ENCODE results near the gene PTGR3.

The PTGR3 gene

GRCh38 chr18:75213611-75214331 lies 4.8 kb upstream of the PTGR3 start:
- Histone ChIP-seq H3K79me1 (ENCODE audit: low read length) (peaks cover 6% of the 10 kb centered on the region), H3K23ac (ENCODE audit: low read length) (no peak overlapping the region), H2AFZ (ENCODE audit: insufficient read depth, low read length, poor library complexity) (no peak overlapping the region), H3K14ac (ENCODE audit: low read length) (no peak overlapping the region), H3K4me2 (ENCODE audit: low read length) (no peak overlapping the region), H2BK5ac (ENCODE audit: low read depth, low read length, poor library complexity) (no peak overlapping the region), H2AK5ac (ENCODE audit: low read length) (no peak overlapping the region), H3K27me3 (ENCODE audit: insufficient read depth, low read length) (peaks cover 9% of the 10 kb centered on the region), H2BK12ac (ENCODE audit: low read length) (no peak overlapping the region), H4K8ac (ENCODE audit: low read depth, low read length) (no peak overlapping the region), H3K27ac (ENCODE audit: low read depth, low read length) (no peak overlapping the region), H3K36me3 (ENCODE audit: control insufficient read depth in 1 of 2, insufficient read depth in 2 of 2, low read length in 2 of 2) (no peaks in the 10 kb centered on the region), H3K4me1 (ENCODE audit: control insufficient read depth in 1 of 2, insufficient read depth in 2 of 2, low read length in 2 of 2) (peaks cover 0 to 4% of the 10 kb centered on the region in 2 experiments), H3K79me2 (ENCODE audit: control insufficient read depth, insufficient read depth, low read length, poor library complexity) (peaks cover 4% of the 10 kb centered on the region), H3K4me3 (ENCODE audit: low read depth, low read length) (no peak overlapping the region), H4K12ac (ENCODE audit: low read depth, low read length) (no peak overlapping the region), H4K91ac (ENCODE audit: low read depth, low read length) (no peak overlapping the region), H3K9me3 (ENCODE audit: insufficient read depth, low read depth, low read length) (no peaks in the 10 kb centered on the region), H2BK120ac (ENCODE audit: insufficient read depth, low read length, poor library complexity) (no peak overlapping the region), H3K4ac (ENCODE audit: low read depth, low read length) (no peak overlapping the region), H3K9ac (ENCODE audit: low read length) (no peak overlapping the region), H3K18ac (ENCODE audit: low read length) (no peak overlapping the region)
- no CpG with 5 or more reads among the region's 5 CpGs for WGBS (ENCODE audit: extremely low coverage, insufficient coverage, insufficient read length)
- DNase-seq, result no peak

DNA sequence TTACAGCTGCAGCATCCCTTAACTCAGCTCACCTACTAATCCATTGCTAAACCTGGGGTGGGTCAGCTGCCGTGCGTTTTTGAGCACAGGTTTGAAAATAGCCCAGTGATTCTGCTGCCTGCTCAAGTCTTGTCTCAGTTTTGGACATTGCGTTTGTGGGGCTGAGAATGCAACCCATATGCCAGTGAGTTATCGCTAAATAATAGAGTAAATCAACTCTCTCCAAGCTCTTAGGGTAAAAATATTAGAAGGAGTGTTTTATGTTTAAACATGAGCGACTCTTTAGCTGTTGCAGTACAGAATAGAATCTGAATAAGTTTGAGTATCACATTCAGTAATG lies 3.8 kb upstream of the PTGR3 start:
- Histone ChIP-seq H3K4me1 (ENCODE audit: control insufficient read depth in 1 of 2, insufficient read depth in 2 of 2, low read length in 2 of 2) (peaks cover 5 to 10% of the 10 kb centered on the region in 2 experiments), H3K23ac (ENCODE audit: low read length) (no peak overlapping the region), H2BK12ac (ENCODE audit: low read length) (no peak overlapping the region), H2AK5ac (ENCODE audit: low read length) (no peak overlapping the region), H3K4ac (ENCODE audit: low read depth, low read length) (no peak overlapping the region), H3K79me2 (ENCODE audit: control insufficient read depth, insufficient read depth, low read length, poor library complexity) (peaks cover 5% of the 10 kb centered on the region), H3K4me3 (ENCODE audit: low read depth, low read length) (no peak overlapping the region), H2BK120ac (ENCODE audit: insufficient read depth, low read length, poor library complexity) (no peak overlapping the region), H2BK5ac (ENCODE audit: low read depth, low read length, poor library complexity) (no peak overlapping the region), H3K9ac (ENCODE audit: low read length) (no peak overlapping the region), H4K91ac (ENCODE audit: low read depth, low read length) (no peak overlapping the region), H2AFZ (ENCODE audit: insufficient read depth, low read length, poor library complexity) (no peak overlapping the region), H3K18ac (ENCODE audit: low read length) (no peak overlapping the region), H3K27me3 (ENCODE audit: insufficient read depth, low read length) (peaks cover 19% of the 10 kb centered on the region), H4K8ac (ENCODE audit: low read depth, low read length) (no peak overlapping the region), H3K9me3 (ENCODE audit: insufficient read depth, low read depth, low read length) (peaks cover 4% of the 10 kb centered on the region), H3K14ac (ENCODE audit: low read length) (no peak overlapping the region), H3K36me3 (ENCODE audit: control insufficient read depth in 1 of 2, insufficient read depth in 2 of 2, low read length in 2 of 2) (no peaks in the 10 kb centered on the region), H3K4me2 (ENCODE audit: low read length) (peak overlapping the region; percentile 78), H4K12ac (ENCODE audit: low read depth, low read length) (no peak overlapping the region), H3K79me1 (ENCODE audit: low read length) (peaks cover 8% of the 10 kb centered on the region), H3K27ac (ENCODE audit: low read depth, low read length) (no peak overlapping the region)
- DNase-seq, result no peak
- no CpG with 5 or more reads among the region's 5 CpGs for WGBS (ENCODE audit: extremely low coverage, insufficient coverage, insufficient read length)

GRCh38 chr18:75211953-75212750 lies 3.2 kb upstream of the PTGR3 start:
- no CpG with 5 or more reads among the region's 38 CpGs for WGBS (ENCODE audit: extremely low coverage, insufficient coverage, insufficient read length)
- no peak overlapping the region for H4K91ac ChIP-seq (ENCODE audit: low read depth, low read length)
- peaks cover 4% of the 10 kb centered on the region for H3K9me3 ChIP-seq (ENCODE audit: insufficient read depth, low read depth, low read length)
- peaks cover 8% of the 10 kb centered on the region for H3K79me1 ChIP-seq (ENCODE audit: low read length)
- no peak overlapping the region for H3K23ac ChIP-seq (ENCODE audit: low read length)
- H4K12ac ChIP-seq (ENCODE audit: low read depth, low read length), result no peak overlapping the region
- peak in 1 of 2 donors; percentile 21 for DNase-seq
- no peaks in the 10 kb centered on the region for H3K36me3 ChIP-seq (ENCODE audit: control insufficient read depth in 1 of 2, insufficient read depth in 2 of 2, low read length in 2 of 2)
- H3K79me2 ChIP-seq (ENCODE audit: control insufficient read depth, insufficient read depth, low read length, poor library complexity), result peaks cover 5% of the 10 kb centered on the region
- no peak overlapping the region for H3K27ac ChIP-seq (ENCODE audit: low read depth, low read length)
- peak overlapping the region; percentile 78 for H3K4me2 ChIP-seq (ENCODE audit: low read length)
- H3K18ac ChIP-seq (ENCODE audit: low read length), result peak overlapping the region; percentile 67
- H3K4me3 ChIP-seq (ENCODE audit: low read depth, low read length), result peak overlapping the region; percentile 77
- no peak overlapping the region for H2AK5ac ChIP-seq (ENCODE audit: low read length)
- H2BK12ac ChIP-seq (ENCODE audit: low read length), result no peak overlapping the region
- peak overlapping the region; percentile 17 for H2BK120ac ChIP-seq (ENCODE audit: insufficient read depth, low read length, poor library complexity)
- no peak overlapping the region for H3K9ac ChIP-seq (ENCODE audit: low read length)
- peak overlapping the region; percentile 79 for H2AFZ ChIP-seq (ENCODE audit: insufficient read depth, low read length, poor library complexity)
- H3K4me1 ChIP-seq (ENCODE audit: control insufficient read depth in 1 of 2, insufficient read depth in 2 of 2, low read length in 2 of 2), result peaks cover 5 to 10% of the 10 kb centered on the region in 2 experiments
- H3K27me3 ChIP-seq (ENCODE audit: insufficient read depth, low read length), result peaks cover 24% of the 10 kb centered on the region
- H3K4ac ChIP-seq (ENCODE audit: low read depth, low read length), result no peak overlapping the region
- H3K14ac ChIP-seq (ENCODE audit: low read length), result peak overlapping the region; percentile 48
- H2BK5ac ChIP-seq (ENCODE audit: low read depth, low read length, poor library complexity), result no peak overlapping the region
- H4K8ac ChIP-seq (ENCODE audit: low read depth, low read length), result no peak overlapping the region

DNA sequence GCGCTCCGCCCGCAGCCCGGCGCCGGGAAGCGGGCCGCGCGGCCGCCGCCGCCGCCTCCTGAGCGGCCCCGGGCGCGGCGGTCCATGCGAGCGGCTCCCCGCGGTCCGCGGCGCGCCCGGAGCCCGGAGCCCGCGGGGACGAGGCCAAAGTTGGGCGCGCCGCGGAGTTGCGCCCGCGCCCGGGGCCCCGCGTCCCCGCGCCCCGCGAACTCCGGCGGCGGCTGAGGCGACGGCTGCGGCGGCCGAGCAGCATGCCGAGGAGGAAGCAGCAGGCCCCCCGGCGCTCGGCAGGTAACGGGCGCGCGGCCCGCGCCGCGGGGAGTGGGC lies 2.6 kb upstream of the PTGR3 start:
- peaks cover 8% of the 10 kb centered on the region for H3K79me1 ChIP-seq (ENCODE audit: low read length)
- no CpG with 5 or more reads among the region's 66 CpGs for WGBS (ENCODE audit: extremely low coverage, insufficient coverage, insufficient read length)

More for the DNA sequence above, 2.6 kb upstream of the PTGR3 start:
- Histone ChIP-seq H3K14ac (ENCODE audit: low read length) (peak overlapping the region; percentile 48), H3K79me2 (ENCODE audit: control insufficient read depth, insufficient read depth, low read length, poor library complexity) (peaks cover 5% of the 10 kb centered on the region), H4K8ac (ENCODE audit: low read depth, low read length) (no peak overlapping the region), H2BK12ac (ENCODE audit: low read length) (no peak overlapping the region), H2BK5ac (ENCODE audit: low read depth, low read length, poor library complexity) (no peak overlapping the region), H3K4me2 (ENCODE audit: low read length) (peak overlapping the region; percentile 78), H4K12ac (ENCODE audit: low read depth, low read length) (no peak overlapping the region), H3K4me1 (ENCODE audit: control insufficient read depth in 1 of 2, insufficient read depth in 2 of 2, low read length in 2 of 2) (peaks cover 5 to 10% of the 10 kb centered on the region in 2 experiments), H3K4me3 (ENCODE audit: low read depth, low read length) (peak overlapping the region; percentile 77), H2BK120ac (ENCODE audit: insufficient read depth, low read length, poor library complexity) (peak overlapping the region; percentile 17), H3K23ac (ENCODE audit: low read length) (no peak overlapping the region), H3K27me3 (ENCODE audit: insufficient read depth, low read length) (peaks cover 29% of the 10 kb centered on the region), H2AFZ (ENCODE audit: insufficient read depth, low read length, poor library complexity) (peak overlapping the region; percentile 79), H3K36me3 (ENCODE audit: control insufficient read depth in 1 of 2, insufficient read depth in 2 of 2, low read length in 2 of 2) (no peaks in the 10 kb centered on the region), H3K4ac (ENCODE audit: low read depth, low read length) (no peak overlapping the region), H2AK5ac (ENCODE audit: low read length) (no peak overlapping the region), H4K91ac (ENCODE audit: low read depth, low read length) (no peak overlapping the region), H3K27ac (ENCODE audit: low read depth, low read length) (no peak overlapping the region), H3K9ac (ENCODE audit: low read length) (no peak overlapping the region), H3K18ac (ENCODE audit: low read length) (peak overlapping the region; percentile 67), H3K9me3 (ENCODE audit: insufficient read depth, low read depth, low read length) (peaks cover 4% of the 10 kb centered on the region)
- DNase-seq, result no peak

Data from trophoblast cell (in vitro differentiated cells and primary cell).